ENCODE data around the gene FIBIN.

GRCh38 chr11:26985470-26985869, 8.4 kb upstream of the FIBIN start:
- TF ChIP-seq CTCF (IDR thresholded peaks at IDR 0.05) (no peak), EZH2 (IDR thresholded peaks at IDR 0.05) (no peak)
